B cell (primary cell): Measurements from ENCODE around the gene SLC22A15. TPM values are rescaled to one million over a fixed set of nuclear protein-coding genes. Genes with fewer than 3 reads are reported as not detected.
A peak's percentile ranks its signal among the peaks of the same experiment; 100 is the strongest.

Experiments used
- ATAC-seq: fragments of 200-7000 bp; cut with Tn5 transposase; one replicate; pipeline ENCODE4 v1.10.0; 2021; ENCODE audit warnings: low read depth, mild to moderate bottlenecking, moderate number of reproducible peaks, moderate library complexity
- CTCF ChIA-PET: fragments of 350-600 bp; sonication (Branson Sonifier 250); formaldehyde crosslinking; loops from one replicate; lab custom pipeline; 2021; ENCODE audit warnings: antibody characterized with exemption, inconsistent platforms; lab: Charles Lee
- POLR2A ChIA-PET: fragments of 350-600 bp; sonication (Branson Sonifier 250); formaldehyde crosslinking; loops from one replicate; lab custom pipeline; 2021; ENCODE audit warnings: antibody characterized with exemption; lab: Charles Lee
- DNase-seq: peaks from one replicate; pipeline ENCODE4 v3.0.0; 2013
- H2AFZ ChIP-seq: 2 replicates; pipeline ENCODE4 v1.6.1; 2012; ENCODE audit warnings: mild to moderate bottlenecking, low read depth, low read length; ENCODE audit not compliant: insufficient read depth, poor library complexity, severe bottlenecking
- H3K27ac ChIP-seq, 2 donors: 1 replicate in 1 of 2; 2 replicates in 1 of 2; pipeline ENCODE4 v1.5.1; 2012 to 2013; ENCODE audit warnings: low read length in 2 of 2, mild to moderate bottlenecking in 2 of 2, moderate library complexity in 1 of 2
- H3K27me3 ChIP-seq, 4 experiments: fragments of 200-600 bp in 1 of 4; sonication (generic) in 1 of 4; replicated peaks in 1 of 4; 1 replicate in 2 of 4; 2 replicates in 2 of 4; pipeline versions ENCODE4 v1.6.1 to v1.7.0; 2013 to 2016; ENCODE audit warnings: low read length in 3 of 4, mild to moderate bottlenecking in 2 of 4, mixed read lengths in 1 of 4, moderate library complexity in 1 of 4; ENCODE audit not compliant: insufficient read depth in 4 of 4, control insufficient read depth in 3 of 4; ENCODE audit errors: control extremely low read depth in 1 of 4
- H3K36me3 ChIP-seq, 2 experiments: replicated peaks in 1 of 2; 1 replicate in 1 of 2; 2 replicates in 1 of 2; pipeline versions ENCODE4 v1.6.1 to v1.7.1; 2013; ENCODE audit warnings: low read length in 1 of 2; ENCODE audit not compliant: insufficient read depth in 2 of 2, control insufficient read depth in 1 of 2; ENCODE audit errors: control extremely low read depth in 1 of 2, extremely low read depth in 1 of 2
- H3K4me1 ChIP-seq, 2 donors: fragments of 200-600 bp in 1 of 2; sonication (generic) in 1 of 2; 1 replicate in 1 of 2; 2 replicates in 1 of 2; pipeline versions ENCODE4 v1.5.1 to v1.6.1; 2013 to 2017; ENCODE audit warnings: low read length in 2 of 2; ENCODE audit not compliant: control insufficient read depth in 2 of 2, insufficient read depth in 2 of 2
- H3K4me2 ChIP-seq: replicated peaks from 2 replicates; pipeline ENCODE3; 2012; ENCODE audit warnings: mild to moderate bottlenecking, low read depth, low read length; ENCODE audit not compliant: poor library complexity, severe bottlenecking
- H3K4me3 ChIP-seq, 5 experiments: fragments of 200-600 bp in 1 of 5; sonication (generic) in 1 of 5; 1 replicate in 3 of 5; 2 replicates in 2 of 5; pipeline versions ENCODE4 v1.5.1 to v1.7.0; 2011 to 2016; ENCODE audit warnings: low read length in 4 of 5, mild to moderate bottlenecking in 4 of 5, low read depth in 2 of 5, control low read depth in 1 of 5, moderate library complexity in 1 of 5; ENCODE audit not compliant: insufficient read depth in 1 of 5; ENCODE audit errors: control extremely low read depth in 1 of 5, extremely low read depth in 1 of 5
- H3K79me2 ChIP-seq: fragments of 200-600 bp; sonication (generic); one replicate; pipeline ENCODE4 v1.6.0; 2016; ENCODE audit warnings: low read length; ENCODE audit not compliant: control insufficient read depth, insufficient read depth
- H3K9ac ChIP-seq: fragments of 200-600 bp; sonication (generic); 2 replicates; pipeline ENCODE4 v1.6.1; 2017; ENCODE audit warnings: mild to moderate bottlenecking, low read length, moderate library complexity
- H3K9me3 ChIP-seq, 3 donors: one replicate each; pipeline versions ENCODE4 v1.6.1 to v1.7.1; 2013; ENCODE audit warnings: low read length in 2 of 3; ENCODE audit not compliant: control insufficient read depth in 2 of 3, insufficient read depth in 1 of 3; ENCODE audit errors: control extremely low read depth in 1 of 3
- H4K20me1 ChIP-seq: 2 replicates; pipeline ENCODE4 v1.6.0; 2012; ENCODE audit warnings: mild to moderate bottlenecking, low read length; ENCODE audit not compliant: insufficient read depth, control insufficient read depth, poor library complexity, severe bottlenecking
- H3K27ac Mint-ChIP-seq: one replicate; pipeline ENCODE4 v1.8.0; 2021; ENCODE audit warnings: mixed read lengths
- H3K27me3 Mint-ChIP-seq: one replicate; pipeline ENCODE4 v1.8.0; 2021; ENCODE audit warnings: mixed read lengths
- H3K4me1 Mint-ChIP-seq: one replicate; pipeline ENCODE4 v1.8.0; 2021; ENCODE audit warnings: mixed read lengths
- H3K4me3 Mint-ChIP-seq: one replicate; pipeline ENCODE4 v1.8.0; 2021; ENCODE audit warnings: mixed read lengths
- H3K9me3 Mint-ChIP-seq: one replicate; pipeline ENCODE4 v1.8.0; 2022; ENCODE audit warnings: mixed read lengths; ENCODE audit not compliant: insufficient read depth
- CTCF ChIP-seq: fragments of 200-600 bp; IDR thresholded peaks from one replicate; pipeline ENCODE4 v1.8.0; 2022; ENCODE audit warnings: antibody characterized with exemption, mild to moderate bottlenecking
- EZH2 ChIP-seq: IDR thresholded peaks from 2 replicates; pipeline ENCODE4 v1.6.1; 2012; ENCODE audit warnings: borderline replicate concordance, low read depth, mild to moderate bottlenecking, moderate library complexity, low read length; ENCODE audit not compliant: insufficient read depth, poor library complexity, severe bottlenecking
- WGBS: methylation state at CpG from one replicate; pipeline ENCODE4 v1.1.5; 2013; ENCODE audit warnings: missing lambda C conversion rate; ENCODE audit not compliant: insufficient coverage; 5-methylcytosine and 5-hydroxymethylcytosine counted together
- intact Hi-C: fragments of 100-400 bp; cut with micrococcal nuclease; formaldehyde crosslinking; loops from one replicate; pipeline ENCODE4 v1.10.0; 2022
- polyA plus RNA-seq: library from polyadenylated mRNA; depleted of rRNA; stranded (reverse); fragments of >200 nt; gene quantifications from 2 replicates; pipeline ENCODE4 v1.2.3, GENCODE V29; 2012
- total RNA-seq, 2 donors: library from RNA; stranded (reverse); fragments of 120-200 nt in 1 of 2; gene quantifications; 1 replicate in 1 of 2; 2 replicates in 1 of 2; pipeline versions ENCODE4 v1.2.3 to v1.2.4, GENCODE V29; 2013 to 2022

SLC22A15 gene
- total and polyA plus RNA-seq, 2 donors (not counting 1 experiment from before 2014, with no cell fraction given): 3.9 to 7.5 TPM

GRCh38 chr1:115949156-115949555 lies 27.2 kb upstream of the SLC22A15 start:
- no peak overlapping the region for H2AFZ ChIP-seq
- no peak for ATAC-seq
- WGBS: 69% methylated on average over 2 of the region's 2 CpGs
- no peak for TF ChIP-seq CTCF
- no peak for TF ChIP-seq EZH2
- H3K4me1 Mint-ChIP-seq: peaks cover 4% of the 10 kb centered on the region
- H3K4me2 ChIP-seq: no peak overlapping the region
- H3K27me3 ChIP-seq: peaks cover 0 to 2% (median 0%) of the 10 kb centered on the region in 4 experiments
- no peak overlapping the region for H3K4me3 Mint-ChIP-seq
- H4K20me1 ChIP-seq: no peaks in the 10 kb centered on the region
- H3K4me3 ChIP-seq: no peak overlapping the region
- no peak overlapping the region for H3K9ac ChIP-seq
- no peaks in the 10 kb centered on the region for H3K9me3 Mint-ChIP-seq
- CTCF ChIA-PET: no interaction called here
- H3K9me3 ChIP-seq: no peaks in the 10 kb centered on the region
- intact Hi-C loops: no loop called here
- no peak overlapping the region for H3K27ac ChIP-seq
- no peaks in the 10 kb centered on the region for H3K4me1 ChIP-seq
- H3K79me2 ChIP-seq: no peaks in the 10 kb centered on the region
- no peaks in the 10 kb centered on the region for H3K36me3 ChIP-seq
- H3K27ac Mint-ChIP-seq: no peak overlapping the region
- POLR2A ChIA-PET: no interaction called here
- no peak for DNase-seq
- peaks cover 30% of the 10 kb centered on the region for H3K27me3 Mint-ChIP-seq

GRCh38 chr1:115951560-115951959 lies 24.8 kb upstream of the SLC22A15 start:
- Histone ChIP-seq H3K9me3 (no peaks in the 10 kb centered on the region), H3K4me1 (no peaks in the 10 kb centered on the region), H3K9ac (no peak overlapping the region), H3K79me2 (no peaks in the 10 kb centered on the region), H3K27ac (no peak overlapping the region), H2AFZ (peak overlapping the region; percentile 22), H4K20me1 (no peaks in the 10 kb centered on the region), H3K4me3 (no peak overlapping the region), H3K27me3 (peaks cover 0 to 2% (median 0%) of the 10 kb centered on the region in 4 experiments), H3K4me2 (no peak overlapping the region), H3K36me3 (no peaks in the 10 kb centered on the region)
- POLR2A ChIA-PET: no interaction called here
- Mint-ChIP-seq H3K4me1 (peaks cover 4% of the 10 kb centered on the region), H3K27ac (no peak overlapping the region), H3K9me3 (no peaks in the 10 kb centered on the region), H3K4me3 (no peak overlapping the region), H3K27me3 (peaks cover 36% of the 10 kb centered on the region)
- TF ChIP-seq EZH2: no peak
- DNase-seq: no peak
- intact Hi-C loops: no loop called here
- CTCF ChIA-PET: no interaction called here
- ATAC-seq: no peak
